Measurements from ENCODE around the gene CYREN.
A peak's percentile ranks its signal among the peaks of the same experiment; 100 is the strongest.
"Not testable (repeated sequence)": the region's sequence is repeated elsewhere in the genome, so short reads cannot be mapped to it uniquely, and the experiment has no call there.

The CYREN gene

GRCh38 chr7:135170274-135170997 is at the start of gene CYREN:
TSS of gene CYREN (minus strand) at chr7:135170707. CDS start at chr7:135168922, 1,785 bp downstream.
- peak; percentile 97 for DNase-seq (ENCODE audit: low spot score)

GRCh38 chr7:135217645-135218509 is 47.4 kb upstream of the CYREN start:
- no peak for DNase-seq (ENCODE audit: low spot score)

- DNase-seq (ENCODE audit: low spot score): no peak
Observed at GRCh38 chr7:135215698-135216097, 45.2 kb upstream of the CYREN start.

- DNase-seq (ENCODE audit: low spot score): no peak
Observed at GRCh38 chr7:135215180-135215579, 44.7 kb upstream of the CYREN start.

- DNase-seq (ENCODE audit: low spot score): no peak
Observed at GRCh38 chr7:135213831-135214230, 43.3 kb upstream of the CYREN start.

GRCh38 chr7:135211946-135212685 is 41.6 kb upstream of the CYREN start:
- DNase-seq (ENCODE audit: low spot score): not testable (repeated sequence)

GRCh38 chr7:135211179-135211945 is 40.9 kb upstream of the CYREN start, which contains the start of gene WDR91:
TSS of gene WDR91 (minus strand) at chr7:135211526. CDS start at chr7:135211502, 24 bp downstream.
- peak; percentile 98 for DNase-seq (ENCODE audit: low spot score)

GRCh38 chr7:135210888-135211178 is 40.3 kb upstream of the CYREN start:
- DNase-seq (ENCODE audit: low spot score): no peak

GRCh38 chr7:135209225-135209834 is 38.8 kb upstream of the CYREN start:
- no peak for DNase-seq (ENCODE audit: low spot score)

- DNase-seq (ENCODE audit: low spot score): no peak
Observed at GRCh38 chr7:135208102-135208793, 37.7 kb upstream of the CYREN start.

- DNase-seq (ENCODE audit: low spot score): no peak
Observed at GRCh38 chr7:135207406-135208101, 37.0 kb upstream of the CYREN start.

- DNase-seq (ENCODE audit: low spot score): no peak
Observed at GRCh38 chr7:135206941-135207391, 36.5 kb upstream of the CYREN start.

- DNase-seq (ENCODE audit: low spot score): no peak
Observed at GRCh38 chr7:135205850-135206249, 35.3 kb upstream of the CYREN start.

GRCh38 chr7:135204876-135205275 is 34.4 kb upstream of the CYREN start:
- DNase-seq (ENCODE audit: low spot score): no peak

- peak; percentile 75 for DNase-seq (ENCODE audit: low spot score)
Observed at GRCh38 chr7:135204341-135204749, 33.8 kb upstream of the CYREN start.

- no peak for DNase-seq (ENCODE audit: low spot score)
Observed at GRCh38 chr7:135201350-135201749, 30.8 kb upstream of the CYREN start.

GRCh38 chr7:135200821-135201331 is 30.4 kb upstream of the CYREN start:
- no peak for DNase-seq (ENCODE audit: low spot score)

GRCh38 chr7:135199439-135199838 is 28.9 kb upstream of the CYREN start:
- no peak for DNase-seq (ENCODE audit: low spot score)

GRCh38 chr7:135197906-135198655 is 27.6 kb upstream of the CYREN start:
- DNase-seq (ENCODE audit: low spot score): no peak

Data from hepatic stellate cell (primary cell).